Kidney epithelial cell (primary cell): ENCODE measurements around the gene ATP6V1B1. TPM values are rescaled to one million over a fixed set of nuclear protein-coding genes. Genes with fewer than 3 reads are reported as not detected.
A peak's percentile ranks its signal among the peaks of the same experiment; 100 is the strongest.

Source experiments
- DNase-seq: peaks from one replicate; pipeline ENCODE4 v3.0.0-alpha.2; 2010; ENCODE audit warnings: low read depth
- H3K27me3 ChIP-seq: 2 replicates; pipeline ENCODE4 v1.6.0; 2011; ENCODE audit warnings: low read length; ENCODE audit not compliant: control insufficient read depth, insufficient read depth
- H3K36me3 ChIP-seq: 2 replicates; pipeline ENCODE4 v1.5.1; 2011; ENCODE audit warnings: low read length; ENCODE audit not compliant: control insufficient read depth, insufficient read depth
- H3K4me3 ChIP-seq: 2 replicates; pipeline ENCODE4 v1.5.1; 2011; ENCODE audit warnings: low read depth, mild to moderate bottlenecking, control low read depth, low read length
- total RNA-seq: library from RNA; depleted of rRNA; stranded (reverse); fragments of >200 nt; gene quantifications from 2 replicates; pipeline ENCODE4 v1.2.3, GENCODE V29; 2015
- TF ChIP-seq, protein P1 (sequence below): IDR thresholded peaks from 2 replicates; pipeline ENCODE4 v1.5.1; 2011; ENCODE audit warnings: mild to moderate bottlenecking, moderate library complexity, low read length, control low read depth, inconsistent platforms; ENCODE audit not compliant: insufficient read depth, poor library complexity, severe bottlenecking

The ATP6V1B1 gene
- total RNA-seq, 1 donor from 2014 or later = not detected

DNA sequence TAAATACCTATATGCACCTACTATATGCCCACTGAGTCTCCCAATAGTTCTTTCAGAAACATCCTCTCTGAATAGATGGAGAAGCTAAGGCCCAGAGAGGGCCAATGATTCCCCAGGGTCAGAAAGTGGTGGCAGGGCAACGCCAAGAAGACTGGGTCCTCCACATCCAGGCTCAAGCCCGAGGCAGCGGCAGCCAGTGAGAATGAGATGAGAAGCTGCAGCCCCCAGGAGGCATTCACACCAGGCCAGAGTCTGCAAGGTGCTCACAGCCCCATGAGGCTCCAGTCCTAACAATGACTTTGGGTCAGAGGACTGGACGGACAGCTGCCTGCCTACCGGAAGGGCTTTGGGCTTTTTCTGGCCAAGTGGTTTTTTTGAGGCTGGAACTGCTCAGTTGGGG, 55.4 kb downstream of the ATP6V1B1 start:
- H3K27me3 ChIP-seq = no peaks in the 10 kb centered on the region
- H3K4me3 ChIP-seq = no peak overlapping the region
- no peak for DNase-seq
- H3K36me3 ChIP-seq = peaks cover 2% of the 10 kb centered on the region
- TF ChIP-seq, protein P1, sequence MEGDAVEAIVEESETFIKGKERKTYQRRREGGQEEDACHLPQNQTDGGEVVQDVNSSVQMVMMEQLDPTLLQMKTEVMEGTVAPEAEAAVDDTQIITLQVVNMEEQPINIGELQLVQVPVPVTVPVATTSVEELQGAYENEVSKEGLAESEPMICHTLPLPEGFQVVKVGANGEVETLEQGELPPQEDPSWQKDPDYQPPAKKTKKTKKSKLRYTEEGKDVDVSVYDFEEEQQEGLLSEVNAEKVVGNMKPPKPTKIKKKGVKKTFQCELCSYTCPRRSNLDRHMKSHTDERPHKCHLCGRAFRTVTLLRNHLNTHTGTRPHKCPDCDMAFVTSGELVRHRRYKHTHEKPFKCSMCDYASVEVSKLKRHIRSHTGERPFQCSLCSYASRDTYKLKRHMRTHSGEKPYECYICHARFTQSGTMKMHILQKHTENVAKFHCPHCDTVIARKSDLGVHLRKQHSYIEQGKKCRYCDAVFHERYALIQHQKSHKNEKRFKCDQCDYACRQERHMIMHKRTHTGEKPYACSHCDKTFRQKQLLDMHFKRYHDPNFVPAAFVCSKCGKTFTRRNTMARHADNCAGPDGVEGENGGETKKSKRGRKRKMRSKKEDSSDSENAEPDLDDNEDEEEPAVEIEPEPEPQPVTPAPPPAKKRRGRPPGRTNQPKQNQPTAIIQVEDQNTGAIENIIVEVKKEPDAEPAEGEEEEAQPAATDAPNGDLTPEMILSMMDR = no peak

DNA sequence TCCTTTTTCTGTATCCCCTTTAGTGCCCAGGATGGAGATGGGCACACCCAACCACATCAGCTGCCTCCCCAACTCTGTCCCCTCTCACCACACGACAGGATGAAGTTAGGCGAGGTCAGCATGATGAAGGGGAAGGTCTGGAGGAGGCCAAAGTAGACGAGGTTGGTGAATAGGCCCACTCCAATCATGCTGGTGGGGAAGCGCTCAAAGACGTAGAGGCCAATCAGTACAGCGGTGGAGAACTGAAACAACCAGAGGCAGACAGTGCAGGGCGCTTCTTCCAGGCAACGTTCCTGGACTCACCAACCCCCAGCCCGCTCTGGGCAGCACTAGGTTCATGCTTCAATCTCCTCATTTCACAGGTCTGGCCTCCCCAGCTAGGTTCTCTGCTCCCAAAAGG, 56.0 kb downstream of the ATP6V1B1 start:
- Histone ChIP-seq H3K4me3 (no peak overlapping the region), H3K36me3 (peaks cover 2% of the 10 kb centered on the region), H3K27me3 (no peaks in the 10 kb centered on the region)
- no peak for DNase-seq
- TF ChIP-seq, protein P1 = no peak

DNA sequence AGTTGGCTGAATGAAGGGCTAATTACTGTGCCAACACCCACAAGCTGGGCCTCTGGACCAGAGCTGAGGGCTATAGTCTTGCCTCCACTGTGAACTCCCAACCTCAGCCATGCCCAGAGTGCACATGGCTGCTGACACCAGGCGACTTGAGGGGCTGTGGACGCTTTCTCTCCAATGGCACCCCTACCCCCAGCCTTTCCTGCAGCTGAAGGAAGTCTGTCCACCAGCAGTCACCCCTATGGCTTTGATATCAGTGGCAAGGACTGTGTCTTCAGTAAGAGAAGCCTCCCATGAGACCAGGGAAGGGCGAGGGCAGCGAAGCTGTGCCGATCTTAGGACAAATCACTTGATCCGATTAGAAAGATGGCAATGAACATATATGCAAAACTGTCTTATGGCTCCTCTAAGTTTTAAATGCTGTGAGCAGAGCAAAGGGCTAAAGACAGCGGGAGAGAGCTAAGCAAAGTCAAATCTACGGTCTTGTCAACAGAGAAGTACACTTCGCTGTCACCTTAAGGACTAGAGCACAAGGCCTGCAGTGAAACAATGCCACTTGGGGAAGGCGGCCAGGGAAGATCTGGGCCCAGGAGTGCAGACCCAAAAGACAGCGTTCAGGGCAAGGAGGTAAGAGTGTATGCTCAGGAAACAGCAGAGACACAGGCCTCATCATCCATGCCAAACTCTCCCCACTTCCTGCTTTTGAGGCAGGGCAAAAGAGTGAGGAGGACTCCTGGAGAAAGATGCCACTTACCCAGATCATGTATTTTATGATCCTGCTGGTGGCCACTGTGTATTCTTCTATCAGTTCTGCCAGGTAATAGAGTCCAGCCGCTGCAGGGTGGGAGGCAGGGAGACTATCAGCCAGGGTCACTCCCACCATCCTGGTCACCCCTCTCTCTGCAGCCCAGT, 57.5 kb downstream of the ATP6V1B1 start:
- TF ChIP-seq, protein P1 = no peak
- H3K4me3 ChIP-seq = peak overlapping the region; percentile 80
- no peak for DNase-seq
- H3K27me3 ChIP-seq = no peaks in the 10 kb centered on the region
- H3K36me3 ChIP-seq = peaks cover 2% of the 10 kb centered on the region

DNA sequence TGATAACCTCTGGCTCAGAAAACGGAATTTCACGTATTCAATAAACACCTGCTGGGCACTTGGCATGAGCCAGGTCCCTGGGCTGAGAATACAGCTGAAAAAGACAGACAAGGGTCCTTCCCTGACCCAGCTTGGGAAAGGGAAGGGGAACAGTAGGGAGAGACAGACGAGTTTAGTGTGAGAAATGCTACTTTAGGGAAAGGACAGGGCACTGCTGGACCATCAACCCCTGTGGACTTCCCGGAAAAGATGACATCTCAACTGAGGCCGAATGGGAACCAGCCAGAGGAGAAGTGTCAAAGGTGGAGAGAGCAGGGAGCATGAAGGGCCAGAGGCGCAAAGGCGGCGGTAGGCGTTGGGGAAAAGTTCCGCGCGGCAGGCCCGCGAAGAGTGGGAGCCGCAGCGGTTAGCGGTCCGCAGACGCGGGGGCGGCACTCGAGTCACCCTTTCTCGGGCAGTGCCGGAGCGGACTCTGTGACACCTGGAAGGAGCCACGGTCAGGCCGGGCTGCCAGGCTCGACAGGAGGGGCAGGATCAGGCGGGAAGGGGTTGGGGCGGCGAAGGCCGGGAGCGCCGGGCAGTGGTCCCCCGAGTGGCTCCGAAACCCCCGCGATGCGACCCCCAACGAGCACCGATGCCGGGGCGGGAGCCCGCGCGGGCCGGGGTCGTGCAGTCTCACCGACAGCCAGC, 58.5 kb downstream of the ATP6V1B1 start:
- TF ChIP-seq, protein P1 = no peak
- Histone ChIP-seq H3K36me3 (peaks cover 2% of the 10 kb centered on the region), H3K4me3 (peak overlapping the region; percentile 80), H3K27me3 (no peaks in the 10 kb centered on the region)
- DNase-seq = no peak

DNA sequence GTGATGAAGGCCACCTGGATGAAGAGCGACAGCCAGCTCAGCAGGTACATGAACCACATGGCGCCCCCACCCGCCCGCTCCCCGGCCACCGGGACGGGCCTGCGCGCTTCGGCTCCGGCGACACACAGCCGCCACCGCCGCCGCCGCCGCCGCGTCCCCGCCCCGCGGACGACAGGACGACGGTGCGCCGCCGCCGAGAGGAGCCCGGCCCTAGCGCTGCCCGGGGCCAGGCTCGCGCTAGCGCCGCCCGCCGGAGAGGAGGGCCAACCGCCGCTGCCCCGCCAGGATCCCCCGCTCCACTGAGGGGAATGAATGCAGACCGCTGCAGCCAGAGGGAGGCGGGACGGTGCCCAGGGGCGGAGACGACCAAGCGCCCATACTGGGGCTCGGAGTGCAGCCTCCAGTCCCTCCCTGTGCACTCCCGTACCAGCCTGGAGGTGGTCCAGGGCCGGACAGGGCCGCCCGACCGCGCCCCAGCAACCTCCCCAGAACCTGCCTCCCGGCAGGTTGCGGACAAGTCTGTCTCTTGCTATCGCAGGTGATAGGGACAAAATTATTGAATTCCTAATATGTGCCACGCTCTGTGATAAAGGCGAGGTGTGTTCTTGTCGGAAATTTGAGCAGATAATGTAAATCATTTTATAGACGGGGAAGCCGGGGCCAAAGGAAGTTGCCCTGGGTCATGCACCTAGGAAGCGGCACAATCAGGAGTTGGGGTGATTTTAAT, 59.2 kb downstream of the ATP6V1B1 start, which contains the start of gene TEX261:
TSS of gene TEX261 (minus strand) at position 175 of the 727 bp plus-strand sequence. CDS start at position 59, 116 bp downstream.
- H3K4me3 ChIP-seq = peak within 1 kb of the TSS; percentile 80
- H3K27me3 ChIP-seq = no peaks in the 10 kb centered on the region
- TF ChIP-seq, protein P1 = peak; percentile 54
- DNase-seq = peak; percentile 32
- H3K36me3 ChIP-seq = peaks cover 2% of the 10 kb centered on the region
